ENCODE results near the gene STX18. TPM values are rescaled to one million over a fixed set of nuclear protein-coding genes. Genes with fewer than 3 reads are reported as not detected.

Gene STX18
- total RNA-seq, 4 donors from 2014 or later = 9.2 to 56.9 (median 42.1) TPM

GRCh38 chr4:4461850-4462249, 80.0 kb downstream of the STX18 start:
- intact Hi-C loops (cut with DNase I; ENCODE audit: low total_unique reads) (no loop called here), in situ Hi-C loops (cut with MboI; ENCODE audit: low pct_ligation_motif_present in 1 of 4, low pct_unique_long_range_greater_than_20kb in 1 of 4, low sequenced_read_pairs in 3 of 4) (no loop called here)
- DNase-seq = peak; percentile 19
- Histone ChIP-seq H3K27ac (no peak overlapping the region), H3K36me3 (peaks cover 0 to 12% (median 5%) of the 10 kb centered on the region in 4 donors), H3K9me3 (no peaks in the 10 kb centered on the region), H3K27me3 (no peaks in the 10 kb centered on the region), H3K4me1 (peaks cover 0 to 4% (median 0%) of the 10 kb centered on the region in 4 donors), H3K4me3 (no peak overlapping the region)
- 81% methylated on average over 5 of the region's 5 CpGs; no CpG with 5 or more reads in 1 of the 2 donors for WGBS, 2 donors (ENCODE audit: low coverage in 1 of 2)
- TF ChIP-seq POLR2A (IDR thresholded peaks at IDR 0.05) = no peak
- no peak for TF ChIP-seq POLR2AphosphoS5 (IDR thresholded peaks at IDR 0.05)
- no peak for TF ChIP-seq EP300 (IDR thresholded peaks at IDR 0.05; ENCODE audit: low read depth)
- TF ChIP-seq, protein P1, sequence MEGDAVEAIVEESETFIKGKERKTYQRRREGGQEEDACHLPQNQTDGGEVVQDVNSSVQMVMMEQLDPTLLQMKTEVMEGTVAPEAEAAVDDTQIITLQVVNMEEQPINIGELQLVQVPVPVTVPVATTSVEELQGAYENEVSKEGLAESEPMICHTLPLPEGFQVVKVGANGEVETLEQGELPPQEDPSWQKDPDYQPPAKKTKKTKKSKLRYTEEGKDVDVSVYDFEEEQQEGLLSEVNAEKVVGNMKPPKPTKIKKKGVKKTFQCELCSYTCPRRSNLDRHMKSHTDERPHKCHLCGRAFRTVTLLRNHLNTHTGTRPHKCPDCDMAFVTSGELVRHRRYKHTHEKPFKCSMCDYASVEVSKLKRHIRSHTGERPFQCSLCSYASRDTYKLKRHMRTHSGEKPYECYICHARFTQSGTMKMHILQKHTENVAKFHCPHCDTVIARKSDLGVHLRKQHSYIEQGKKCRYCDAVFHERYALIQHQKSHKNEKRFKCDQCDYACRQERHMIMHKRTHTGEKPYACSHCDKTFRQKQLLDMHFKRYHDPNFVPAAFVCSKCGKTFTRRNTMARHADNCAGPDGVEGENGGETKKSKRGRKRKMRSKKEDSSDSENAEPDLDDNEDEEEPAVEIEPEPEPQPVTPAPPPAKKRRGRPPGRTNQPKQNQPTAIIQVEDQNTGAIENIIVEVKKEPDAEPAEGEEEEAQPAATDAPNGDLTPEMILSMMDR (IDR thresholded peaks at IDR 0.05) = no peak

DNA sequence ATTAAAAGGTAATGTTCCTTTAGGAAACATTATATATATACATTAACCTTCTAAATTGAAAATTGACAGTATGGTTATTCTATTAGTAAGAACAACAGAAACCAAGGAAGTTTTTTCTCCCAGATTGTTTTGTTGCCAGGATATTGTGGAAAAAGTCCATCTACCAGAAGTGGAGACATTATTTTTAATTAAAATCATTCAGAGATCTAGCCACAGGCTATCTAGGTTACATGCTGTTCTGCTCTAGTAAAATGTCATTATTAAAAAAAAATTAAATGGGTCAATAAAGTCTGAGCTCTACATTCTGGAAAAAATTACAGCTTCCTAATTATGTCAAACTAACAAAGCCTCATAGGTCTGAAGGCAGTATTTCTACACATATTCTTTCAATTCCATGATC, 80.7 kb downstream of the STX18 start:
- Histone ChIP-seq H3K4me1 (peaks cover 0 to 4% (median 0%) of the 10 kb centered on the region in 4 donors), H3K27ac (no peak overlapping the region), H3K27me3 (no peaks in the 10 kb centered on the region), H3K4me3 (no peak overlapping the region), H3K36me3 (peaks cover 0 to 19% (median 8%) of the 10 kb centered on the region in 4 donors), H3K9me3 (no peaks in the 10 kb centered on the region)
- TF ChIP-seq, protein P1 (IDR thresholded peaks at IDR 0.05) = no peak
- TF ChIP-seq POLR2A (IDR thresholded peaks at IDR 0.05) = no peak
- TF ChIP-seq EP300 (IDR thresholded peaks at IDR 0.05; ENCODE audit: low read depth) = no peak
- TF ChIP-seq POLR2AphosphoS5 (IDR thresholded peaks at IDR 0.05) = no peak
- in situ Hi-C loops (cut with MboI; ENCODE audit: low pct_ligation_motif_present in 1 of 4, low pct_unique_long_range_greater_than_20kb in 1 of 4, low sequenced_read_pairs in 3 of 4) (no loop called here), intact Hi-C loops (cut with DNase I; ENCODE audit: low total_unique reads) (no loop called here)
- no peak for DNase-seq

DNA sequence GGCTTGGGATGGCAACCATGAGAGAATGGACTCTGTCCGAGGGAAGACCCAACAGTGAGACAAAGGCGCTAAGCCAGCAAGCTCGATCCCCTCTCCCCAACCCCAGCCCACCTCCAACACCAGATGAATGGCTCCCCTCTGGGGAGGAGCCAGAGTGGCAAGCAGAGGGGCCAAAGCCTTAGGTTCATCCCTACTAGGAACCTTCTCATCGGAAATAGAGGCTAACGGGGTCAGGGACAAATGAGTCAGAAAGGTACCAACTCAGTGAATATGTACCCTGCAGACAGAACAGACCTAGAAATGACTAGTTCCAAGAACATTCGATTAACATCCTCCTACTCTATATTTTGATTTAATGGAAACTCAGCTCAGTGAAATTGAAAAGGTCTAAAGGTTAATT, 81.1 kb downstream of the STX18 start:
- no peak overlapping the region for H3K4me3 ChIP-seq
- no peak for DNase-seq
- no peaks in the 10 kb centered on the region for H3K27me3 ChIP-seq
- TF ChIP-seq POLR2AphosphoS5 (IDR thresholded peaks at IDR 0.05) (no peak), EP300 (IDR thresholded peaks at IDR 0.05; ENCODE audit: low read depth) (no peak), POLR2A (IDR thresholded peaks at IDR 0.05) (no peak)
- TF ChIP-seq, protein P1 (IDR thresholded peaks at IDR 0.05) = no peak
- in situ Hi-C loops (cut with MboI; ENCODE audit: low pct_ligation_motif_present in 1 of 4, low pct_unique_long_range_greater_than_20kb in 1 of 4, low sequenced_read_pairs in 3 of 4) (no loop called here), intact Hi-C loops (cut with DNase I; ENCODE audit: low total_unique reads) (no loop called here)
- peaks cover 0 to 20% (median 9%) of the 10 kb centered on the region in 4 donors for H3K36me3 ChIP-seq
- 91 to 93% methylated on average over 6 of the region's 6 CpGs for WGBS, 2 donors (ENCODE audit: low coverage in 1 of 2)
- no peaks in the 10 kb centered on the region for H3K9me3 ChIP-seq
- H3K4me1 ChIP-seq = peaks cover 0 to 4% (median 0%) of the 10 kb centered on the region in 4 donors
- no peak overlapping the region for H3K27ac ChIP-seq

- in situ Hi-C loops (cut with MboI; ENCODE audit: low pct_ligation_motif_present in 1 of 4, low pct_unique_long_range_greater_than_20kb in 1 of 4, low sequenced_read_pairs in 3 of 4) = no loop called here
- Histone ChIP-seq H3K27ac (no peak overlapping the region), H3K4me3 (no peak overlapping the region), H3K4me1 (peaks cover 0 to 4% (median 0%) of the 10 kb centered on the region in 4 donors), H3K9me3 (no peaks in the 10 kb centered on the region), H3K36me3 (peaks cover 0 to 25% (median 11%) of the 10 kb centered on the region in 4 donors), H3K27me3 (no peaks in the 10 kb centered on the region)
- TF ChIP-seq POLR2A (IDR thresholded peaks at IDR 0.05) = no peak
- no peak for TF ChIP-seq EP300 (IDR thresholded peaks at IDR 0.05; ENCODE audit: low read depth)
- no peak for TF ChIP-seq POLR2AphosphoS5 (IDR thresholded peaks at IDR 0.05)
- TF ChIP-seq, protein P1 (IDR thresholded peaks at IDR 0.05) = no peak
- DNase-seq = no peak
- intact Hi-C loops (cut with DNase I; ENCODE audit: low total_unique reads) = no loop called here
- 91 to 94% methylated on average over 5 of the region's 5 CpGs for WGBS, 2 donors (ENCODE audit: low coverage in 1 of 2)
These were observed 82.7 kb downstream of the STX18 start for GRCh38 chr4:4459181-4459580.
